ENCODE data around the gene COL25A1. TPM values are rescaled to one million over a fixed set of nuclear protein-coding genes. Genes with fewer than 3 reads are reported as not detected.

COL25A1 gene
- total RNA-seq, 1 experiment from 2014 or later = 8.8 TPM

GRCh38 chr4:109051054-109051453 lies 251.4 kb downstream of the COL25A1 start:
- Histone ChIP-seq H3K27ac (ENCODE audit: low read depth, low read length, poor library complexity, severe bottlenecking) (no peak overlapping the region), H3K27me3 (replicated peaks; ENCODE audit: insufficient read depth, low read depth, low read length, poor library complexity) (no peaks in the 10 kb centered on the region), H3K4me1 (ENCODE audit: insufficient read depth, low read length, poor library complexity, severe bottlenecking) (no peaks in the 10 kb centered on the region), H3K4me3 (ENCODE audit: low read depth, low read length, poor library complexity, severe bottlenecking) (no peak overlapping the region), H3K9me3 (ENCODE audit: low read depth, low read length, poor library complexity, severe bottlenecking) (no peaks in the 10 kb centered on the region), H3K36me3 (ENCODE audit: insufficient read depth, low read length, poor library complexity, severe bottlenecking) (no peaks in the 10 kb centered on the region)
- no TSS peak for BruUV-seq (replicated peaks)
- CTCF ChIA-PET = no interaction called here
- POLR2A ChIA-PET (ENCODE audit: low non-redundant PET) = interaction anchor here (0.6 kb wide), 1 partner anchor 19 kb away, joined by 4 read pairs; no protein-coding TSS in a partner anchor
- intact Hi-C loops (cut with micrococcal nuclease; ENCODE audit: unreplicated experiment) = no loop called here
- no peak for DNase-seq (ENCODE audit: low spot score)
- TF ChIP-seq EZH2 (IDR thresholded peaks at IDR 0.05; ENCODE audit: borderline replicate concordance, low read depth, low read length, poor library complexity, severe bottlenecking) (no peak), CTCF (conservative IDR thresholded peaks at IDR 0.05; ENCODE audit: low read depth, low read length) (no peak)

GRCh38 chr4:109049926-109050325 lies 252.5 kb downstream of the COL25A1 start:
- H3K9me3 ChIP-seq (ENCODE audit: low read depth, low read length, poor library complexity, severe bottlenecking) = no peaks in the 10 kb centered on the region
- intact Hi-C loops (cut with micrococcal nuclease; ENCODE audit: unreplicated experiment) = no loop called here
- no peaks in the 10 kb centered on the region for H3K36me3 ChIP-seq (ENCODE audit: insufficient read depth, low read length, poor library complexity, severe bottlenecking)
- POLR2A ChIA-PET (ENCODE audit: low non-redundant PET) = no interaction called here
- H3K27ac ChIP-seq (ENCODE audit: low read depth, low read length, poor library complexity, severe bottlenecking) = no peak overlapping the region
- H3K27me3 ChIP-seq (replicated peaks; ENCODE audit: insufficient read depth, low read depth, low read length, poor library complexity) = no peaks in the 10 kb centered on the region
- DNase-seq (ENCODE audit: low spot score) = no peak
- TF ChIP-seq EZH2 (IDR thresholded peaks at IDR 0.05; ENCODE audit: borderline replicate concordance, low read depth, low read length, poor library complexity, severe bottlenecking) (no peak), CTCF (conservative IDR thresholded peaks at IDR 0.05; ENCODE audit: low read depth, low read length) (no peak)
- H3K4me1 ChIP-seq (ENCODE audit: insufficient read depth, low read length, poor library complexity, severe bottlenecking) = no peaks in the 10 kb centered on the region
- CTCF ChIA-PET = no interaction called here
- no TSS peak for BruUV-seq (replicated peaks)
- no peak overlapping the region for H3K4me3 ChIP-seq (ENCODE audit: low read depth, low read length, poor library complexity, severe bottlenecking)

GRCh38 chr4:109046471-109047201 lies 255.8 kb downstream of the COL25A1 start:
- no peak for DNase-seq (ENCODE audit: low spot score)
- H3K4me1 ChIP-seq (ENCODE audit: insufficient read depth, low read length, poor library complexity, severe bottlenecking) = no peaks in the 10 kb centered on the region
- no peaks in the 10 kb centered on the region for H3K36me3 ChIP-seq (ENCODE audit: insufficient read depth, low read length, poor library complexity, severe bottlenecking)
- BruUV-seq (replicated peaks) = no TSS peak
- H3K27ac ChIP-seq (ENCODE audit: low read depth, low read length, poor library complexity, severe bottlenecking) = no peak overlapping the region
- no peaks in the 10 kb centered on the region for H3K9me3 ChIP-seq (ENCODE audit: low read depth, low read length, poor library complexity, severe bottlenecking)
- no peaks in the 10 kb centered on the region for H3K27me3 ChIP-seq (replicated peaks; ENCODE audit: insufficient read depth, low read depth, low read length, poor library complexity)
- ChIA-PET POLR2A (ENCODE audit: low non-redundant PET) (no interaction called here), CTCF (no interaction called here)
- H3K4me3 ChIP-seq (ENCODE audit: low read depth, low read length, poor library complexity, severe bottlenecking) = no peak overlapping the region
- TF ChIP-seq EZH2 (IDR thresholded peaks at IDR 0.05; ENCODE audit: borderline replicate concordance, low read depth, low read length, poor library complexity, severe bottlenecking) (no peak), CTCF (conservative IDR thresholded peaks at IDR 0.05; ENCODE audit: low read depth, low read length) (no peak)
- intact Hi-C loops (cut with micrococcal nuclease; ENCODE audit: unreplicated experiment) = no loop called here
